ENCODE data around the gene PSD. TPM values are rescaled to one million over a fixed set of nuclear protein-coding genes. Genes with fewer than 3 reads are reported as not detected.

Gene PSD
- total RNA-seq, 1 experiment from 2014 or later, result 3.4 TPM

GRCh38 chr10:102412293-102412692, 6.3 kb downstream of the PSD start:
- H3K18ac ChIP-seq (ENCODE audit: insufficient read length, low read depth, low read length), result no peak overlapping the region

More at GRCh38 chr10:102412293-102412692, 6.3 kb downstream of the PSD start:
- H4K5ac ChIP-seq (ENCODE audit: insufficient read length, low read depth, low read length), result no peak overlapping the region
- H2BK5ac ChIP-seq (ENCODE audit: insufficient read length, low read length), result no peak overlapping the region
- no peak overlapping the region for H3K14ac ChIP-seq (ENCODE audit: insufficient read depth, low read length)
- H3K27me3 Mint-ChIP-seq (ENCODE audit: low read depth), result peaks cover 76% of the 10 kb centered on the region
- no peak overlapping the region for H2BK12ac ChIP-seq (ENCODE audit: insufficient read length, low read depth, low read length)
- no peak overlapping the region for H3K27ac ChIP-seq (ENCODE audit: insufficient read length, low read depth, low read length)
- H3K4me3 Mint-ChIP-seq, result no peak overlapping the region
- no peak overlapping the region for H2AFZ ChIP-seq (ENCODE audit: low read length)
- H3K4me1 Mint-ChIP-seq, result peaks cover 28 to 53% of the 10 kb centered on the region in 2 experiments
- no peak overlapping the region for H3K4me2 ChIP-seq (ENCODE audit: insufficient read depth, insufficient read length, low read length)
- DNase-seq, result no peak
- H3K56ac ChIP-seq (ENCODE audit: insufficient read length, low read depth, low read length), result no peak overlapping the region
- H3K79me1 ChIP-seq (ENCODE audit: insufficient read depth, low read depth, low read length, poor library complexity, severe bottlenecking), result no peaks in the 10 kb centered on the region
- H3K4ac ChIP-seq (ENCODE audit: low read depth, low read length), result no peak overlapping the region
- H3K36me3 Mint-ChIP-seq (ENCODE audit: insufficient read depth in 1 of 3, low read depth in 3 of 3), result peaks cover 0 to 2% (median 2%) of the 10 kb centered on the region in 3 experiments; a peak in 2 of 7 replicates
- peaks cover 3% of the 10 kb centered on the region for H3K23me2 ChIP-seq (ENCODE audit: insufficient read length, low read depth, low read length, poor library complexity, severe bottlenecking)
- H3K9me3 ChIP-seq (ENCODE audit: control insufficient read depth, low read depth, low read length), result no peaks in the 10 kb centered on the region
- H2BK15ac ChIP-seq (ENCODE audit: low read depth, low read length), result no peak overlapping the region
- H3K9me3 Mint-ChIP-seq, result peaks cover 0 to 4% of the 10 kb centered on the region in 2 experiments; a peak in 1 of 5 replicates
- no peak overlapping the region for H2AK5ac ChIP-seq (ENCODE audit: insufficient read length, low read length)
- no peak overlapping the region for H2BK120ac ChIP-seq (ENCODE audit: low read depth, low read length, poor library complexity, severe bottlenecking)
- no peak overlapping the region for H4K8ac ChIP-seq (replicated peaks; ENCODE audit: insufficient read length, low read depth, low read length)
- TF ChIP-seq CTCF (conservative IDR thresholded peaks at IDR 0.05), result no peak
- peaks cover 2% of the 10 kb centered on the region for H4K20me1 ChIP-seq (ENCODE audit: control insufficient read depth, insufficient read depth, insufficient read length)
- H4K91ac ChIP-seq (ENCODE audit: insufficient read length, low read depth, low read length), result no peak overlapping the region
- peaks cover 27% of the 10 kb centered on the region; the same call in 1 of the 2 replicates for H3K27me3 ChIP-seq (ENCODE audit: insufficient read depth, low read length)
- H3K23ac ChIP-seq (ENCODE audit: insufficient read length, low read depth, low read length), result no peak overlapping the region
- no peak overlapping the region for H3K9ac ChIP-seq (ENCODE audit: extremely low read depth, insufficient read length, low read length)
- WGBS (ENCODE audit: extremely low coverage, insufficient read length, low lambda C conversion rate), result no CpG with 5 or more reads among the region's 10 CpGs
- peaks cover 3% of the 10 kb centered on the region; the same call in 1 of the 2 replicates for H3K4me1 ChIP-seq (ENCODE audit: insufficient read depth, low read length)
- no peak overlapping the region for H3K27ac Mint-ChIP-seq
- no peak overlapping the region for H3T11ph ChIP-seq (ENCODE audit: low read length)
- no peaks in the 10 kb centered on the region for H3K79me2 ChIP-seq (ENCODE audit: insufficient read depth, low read length)
- H2BK20ac ChIP-seq (ENCODE audit: low read depth, low read length, poor library complexity, severe bottlenecking), result no peak overlapping the region

All from H9 (cell line).